Right kidney (tissue), 1 donor: ENCODE measurements around the gene IER5.

Experiments used
- DNase-seq: peaks from one replicate; pipeline ENCODE4 v3.0.0-alpha.2; 2016

Gene IER5

GRCh38 chr1:181095763-181096184 is 7.3 kb downstream of the IER5 start:
- no peak for DNase-seq

DNA sequence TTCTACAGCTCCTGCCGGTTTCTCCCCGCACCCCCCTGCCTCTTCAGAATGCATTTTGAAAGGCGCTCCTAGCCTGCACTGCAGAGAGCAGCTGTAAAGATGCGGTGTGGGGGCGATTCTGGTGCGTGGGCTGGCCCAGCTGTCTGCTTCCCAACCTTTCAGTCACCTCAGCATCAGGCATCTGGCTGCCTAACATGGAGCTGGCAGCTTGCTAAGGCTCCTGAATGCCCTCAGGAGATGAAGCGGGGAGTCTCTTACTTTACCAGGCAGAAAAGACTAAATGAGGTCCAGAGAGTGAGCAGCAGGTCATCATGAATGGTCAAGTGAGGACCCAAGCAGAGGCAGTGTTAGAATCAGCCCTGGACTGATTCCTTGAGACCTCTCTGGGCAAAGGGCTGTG is 8.7 kb downstream of the IER5 start:
- DNase-seq: no peak

GRCh38 chr1:181099152-181100014 is 10.9 kb downstream of the IER5 start:
- no peak for DNase-seq

DNA sequence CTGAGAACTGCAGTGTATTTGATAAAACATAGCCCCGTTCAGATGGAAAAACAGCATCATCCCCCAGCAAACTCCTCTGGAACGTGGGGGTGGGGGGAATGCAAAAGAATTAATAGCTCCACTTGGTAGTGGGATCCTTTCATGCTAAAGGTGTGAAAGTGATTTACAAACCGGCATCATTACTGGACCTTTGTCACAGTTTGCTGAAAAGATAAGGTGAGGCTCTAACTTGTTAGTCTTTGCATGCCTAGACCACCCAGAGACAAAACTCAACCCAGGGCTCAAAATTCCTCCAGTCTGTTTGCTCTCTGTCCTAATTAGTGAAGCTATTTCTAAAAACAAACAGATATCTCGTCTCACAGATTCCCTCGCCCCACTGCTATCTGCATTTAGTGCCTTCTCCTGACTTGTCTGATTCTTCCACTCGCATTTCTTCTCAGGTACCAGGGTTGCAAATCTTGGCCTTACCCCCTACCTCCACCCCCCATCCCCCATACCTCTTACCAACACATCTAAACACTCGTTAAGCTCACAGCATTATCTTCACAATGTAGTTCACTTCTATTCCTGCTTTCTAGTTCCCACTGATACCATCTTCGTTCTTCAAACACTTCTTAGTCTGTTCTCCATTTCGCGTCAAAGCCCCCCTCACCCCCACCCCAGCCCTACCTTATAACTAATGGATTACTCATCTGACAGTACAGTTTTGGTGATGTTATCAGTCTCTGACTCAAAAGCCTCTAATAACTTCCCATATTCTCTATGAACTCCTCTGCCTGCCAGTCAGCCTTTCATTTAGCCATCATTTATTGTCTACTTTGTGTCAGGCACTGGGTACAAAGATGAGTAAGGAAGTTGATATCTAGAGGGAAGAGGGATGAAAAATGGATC is 11.8 kb downstream of the IER5 start:
- DNase-seq: no peak

DNA sequence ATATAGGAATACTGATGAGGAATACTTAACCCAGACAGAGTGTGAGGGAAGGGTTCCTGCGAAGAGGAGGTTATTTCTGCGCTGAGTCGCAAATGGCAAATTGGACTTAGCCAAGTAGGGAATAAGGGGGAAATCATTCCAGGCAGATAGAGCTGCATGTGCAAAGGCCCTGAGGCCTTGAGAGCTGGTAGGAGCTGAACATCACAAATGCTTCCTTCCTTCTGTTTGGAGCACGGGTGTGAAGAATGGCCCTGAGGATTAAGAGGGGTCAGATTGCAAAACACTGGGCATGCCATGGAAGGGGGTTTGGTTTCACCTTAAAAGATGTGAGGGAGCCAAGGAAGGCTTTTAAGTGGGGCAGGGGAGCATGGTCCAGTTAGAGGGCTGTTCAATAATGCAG is 12.4 kb downstream of the IER5 start:
- DNase-seq: no peak

- peak; percentile 45 for DNase-seq
These were observed 13.2 kb downstream of the IER5 start for GRCh38 chr1:181101581-181102226.

GRCh38 chr1:181102841-181103240 is 14.3 kb downstream of the IER5 start:
- no peak for DNase-seq

DNA sequence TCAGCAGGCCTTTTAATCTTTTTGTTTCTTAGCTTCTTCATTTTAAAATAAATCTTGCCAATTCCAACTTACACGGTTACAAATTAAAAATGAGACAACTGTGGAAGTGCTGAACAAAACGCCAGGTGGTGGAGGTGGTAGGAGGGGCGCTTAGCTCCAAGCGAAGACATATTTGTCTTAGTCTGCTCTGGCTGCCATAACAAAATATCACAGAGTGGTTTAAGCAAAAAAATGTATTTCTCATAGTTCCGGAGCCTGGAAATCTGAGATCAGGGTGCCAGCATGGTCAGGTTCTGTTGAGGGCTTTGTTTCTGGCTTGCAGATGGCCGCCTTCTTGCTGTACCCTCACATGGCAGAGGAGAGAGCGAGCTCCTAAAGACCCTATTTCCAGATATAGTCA is 14.9 kb downstream of the IER5 start:
- no peak for DNase-seq

DNA sequence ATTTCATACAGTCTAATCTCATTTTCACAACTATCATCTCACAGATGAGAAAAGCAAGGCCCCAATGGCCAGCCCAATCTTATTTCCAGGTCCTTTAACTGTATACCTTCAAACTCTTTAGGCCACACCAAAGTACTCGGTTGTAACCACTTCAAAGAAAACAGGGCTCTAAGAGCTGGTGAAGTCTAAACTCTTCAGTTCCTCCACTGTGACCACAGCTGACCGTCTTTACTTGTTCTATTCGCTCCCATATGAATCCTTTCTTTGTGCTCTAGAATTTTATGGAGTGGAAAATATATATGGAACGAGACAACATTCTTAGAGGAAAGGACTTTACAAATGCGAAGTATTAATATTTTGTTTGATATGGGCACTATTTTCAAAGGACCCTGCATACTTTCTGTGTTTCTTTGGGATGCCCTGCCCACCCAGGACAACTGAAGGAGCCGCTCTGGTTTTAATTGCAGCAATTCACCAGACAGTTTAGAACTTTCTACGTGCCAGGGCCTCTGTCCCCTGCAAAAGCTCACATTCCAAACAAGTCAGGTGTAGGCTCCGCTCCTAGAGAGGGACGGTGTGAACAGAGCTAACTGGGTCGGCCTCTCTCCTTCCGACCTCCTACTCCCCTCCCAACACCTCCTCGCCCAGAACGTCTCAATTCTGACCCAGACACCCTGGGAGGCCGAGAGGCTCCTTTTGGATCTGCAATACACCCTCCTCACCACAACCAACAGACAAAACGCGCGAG is 15.7 kb downstream of the IER5 start:
- no peak for DNase-seq

- peak; percentile 93 for DNase-seq
These were observed 16.3 kb downstream of the IER5 start for GRCh38 chr1:181104790-181105133.

GRCh38 chr1:181105134-181106021 is 16.9 kb downstream of the IER5 start:
- peak; percentile 94 for DNase-seq

DNA sequence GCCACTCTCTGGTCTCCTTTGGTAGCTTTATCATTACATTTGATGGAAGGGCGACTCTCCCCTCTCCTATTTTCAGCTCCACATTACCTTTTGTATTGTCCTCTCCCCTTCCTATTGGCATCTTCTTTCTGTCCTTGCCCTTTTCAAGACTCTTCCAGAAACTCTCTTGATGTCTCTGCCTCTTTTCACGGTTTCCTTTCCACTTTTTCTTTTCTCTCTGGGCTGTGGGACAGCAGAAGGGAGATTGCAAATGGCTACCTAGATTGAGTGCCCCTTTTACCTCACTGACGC is 17.5 kb downstream of the IER5 start:
- DNase-seq: no peak

DNA sequence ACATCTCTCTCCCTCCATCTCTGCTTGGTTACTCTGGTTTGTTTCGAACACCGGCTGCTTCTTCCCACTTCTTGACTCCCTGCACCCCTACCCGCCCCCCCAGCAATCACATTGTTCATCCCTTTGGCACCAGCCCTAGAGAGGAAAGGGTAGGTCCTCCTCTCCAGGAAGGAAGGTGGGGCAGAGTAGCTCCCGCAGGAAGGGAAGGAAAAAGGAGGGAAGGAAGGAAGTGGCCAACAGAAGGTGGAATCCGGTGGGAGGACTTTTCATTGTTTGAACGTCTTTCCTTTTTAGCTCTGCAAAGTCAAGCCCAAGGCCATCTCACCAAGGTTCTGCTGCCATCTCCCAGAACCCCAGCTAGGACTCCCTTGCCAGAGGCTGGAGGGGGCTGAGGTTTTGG is 18.0 kb downstream of the IER5 start:
- DNase-seq: no peak

- DNase-seq: no peak
These were observed 19.2 kb downstream of the IER5 start for GRCh38 chr1:181107711-181108110.

- DNase-seq: no peak
These were observed 19.9 kb downstream of the IER5 start for GRCh38 chr1:181108304-181108867.

DNA sequence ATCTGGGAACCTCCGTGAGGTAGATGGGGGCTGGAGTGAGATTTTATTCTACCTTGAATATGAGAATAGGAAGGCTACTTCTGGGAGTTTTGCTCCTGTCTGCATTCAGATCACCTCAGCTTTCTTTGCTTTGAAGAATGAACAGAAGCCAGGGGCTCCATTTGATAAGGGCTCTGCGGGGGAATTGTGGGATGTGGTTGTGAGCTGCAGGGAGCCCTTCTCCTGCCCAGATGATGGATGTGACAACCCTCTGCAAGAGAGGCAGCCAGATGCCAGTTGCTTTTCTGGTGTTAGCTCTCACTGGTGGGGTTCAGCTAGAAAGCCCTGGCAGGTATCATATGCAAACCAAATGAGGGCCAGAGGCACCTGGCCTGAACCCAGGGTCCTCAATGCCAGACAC is 21.5 kb downstream of the IER5 start:
- DNase-seq: no peak

GRCh38 chr1:181111559-181111958 is 23.1 kb downstream of the IER5 start:
- DNase-seq: no peak

- DNase-seq: no peak
These were observed 23.8 kb downstream of the IER5 start for GRCh38 chr1:181112071-181112929.

DNA sequence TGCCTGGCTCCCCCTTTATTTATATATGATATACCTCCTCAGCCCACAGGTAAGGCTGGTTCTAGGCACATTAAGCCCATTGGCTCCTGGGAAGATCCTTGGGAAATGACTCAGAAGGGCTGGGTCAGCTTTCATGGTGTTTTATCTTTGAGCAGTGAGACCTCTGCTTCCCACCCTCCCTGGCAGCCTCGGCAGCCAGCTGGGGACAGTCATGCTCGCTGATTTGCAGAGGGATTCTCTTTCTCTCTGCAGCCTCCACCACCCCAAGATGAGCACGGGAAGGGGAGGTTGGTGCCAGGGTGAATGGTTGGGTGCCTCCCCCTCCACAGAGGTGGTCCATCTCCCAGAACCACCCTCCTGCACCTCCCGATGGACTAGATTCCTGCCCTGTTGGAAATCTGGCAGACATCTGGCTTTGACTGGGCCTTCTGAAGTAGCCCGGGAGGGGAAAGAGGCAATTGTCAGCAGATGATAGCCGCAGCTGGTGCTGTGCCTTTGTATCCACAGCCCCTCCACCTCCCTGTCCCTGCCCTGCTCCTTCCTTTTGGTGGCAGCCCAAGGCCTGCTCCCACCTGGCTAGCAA is 24.6 kb downstream of the IER5 start:
- no peak for DNase-seq
